BLaER1 (cell line): ENCODE measurements around the gene TSPAN9.

Source experiments
- H3K27ac ChIP-seq: shearing (Covaris generic); formaldehyde crosslinking; 2 replicates; pipeline ENCODE4 v1.8.1; 2022
- H3K27me3 ChIP-seq: shearing (Covaris generic); formaldehyde crosslinking; 2 replicates; pipeline ENCODE4 v1.8.1; 2022
- H3K36me3 ChIP-seq: shearing (Covaris generic); formaldehyde crosslinking; 2 replicates; pipeline ENCODE4 v1.8.1; 2022
- H3K4me1 ChIP-seq: shearing (Covaris generic); formaldehyde crosslinking; 2 replicates; pipeline ENCODE4 v1.8.1; 2022
- H3K4me2 ChIP-seq: shearing (Covaris generic); formaldehyde crosslinking; 2 replicates; pipeline ENCODE4 v1.8.1; 2022
- H3K4me3 ChIP-seq: shearing (Covaris generic); formaldehyde crosslinking; 2 replicates; pipeline ENCODE4 v1.8.1; 2022
- H3K9ac ChIP-seq: shearing (Covaris generic); formaldehyde crosslinking; 2 replicates; pipeline ENCODE4 v1.8.1; 2022
- H3K9me3 ChIP-seq: shearing (Covaris generic); formaldehyde crosslinking; 2 replicates; pipeline ENCODE4 v1.8.1; 2022
- H4K20me1 ChIP-seq: shearing (Covaris generic); formaldehyde crosslinking; 2 replicates; pipeline ENCODE4 v1.8.1; 2022
- Cebpa-rat ChIP-seq: shearing (Covaris generic); IDR thresholded peaks from 2 replicates; pipeline ENCODE4 v1.8.1; 2022

The TSPAN9 gene

DNA sequence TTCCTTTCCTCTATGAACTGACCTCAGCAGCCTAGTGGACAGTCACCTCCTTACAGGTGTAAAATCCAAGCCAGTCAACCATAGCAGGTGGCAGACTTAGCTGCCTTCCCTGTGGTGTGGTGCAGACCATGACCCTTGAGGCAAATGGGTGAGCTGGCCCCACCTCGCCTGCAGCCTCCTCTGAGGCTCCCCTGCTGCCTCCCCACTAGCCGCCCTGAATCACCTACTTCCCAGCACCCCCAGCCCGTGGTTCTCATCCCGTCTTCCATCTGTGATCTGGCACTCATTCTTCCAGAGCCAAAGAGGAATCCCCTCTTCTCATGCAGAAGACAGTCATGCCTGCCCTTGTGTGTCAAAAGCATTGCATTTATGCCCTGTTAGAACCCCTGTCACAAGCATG is 34.4 kb upstream of the TSPAN9 start:
- peak overlapping the region; percentile 31; the same call in 1 of the 2 replicates for H3K27ac ChIP-seq
- no peaks in the 10 kb centered on the region for H3K9me3 ChIP-seq
- peaks cover 42% of the 10 kb centered on the region for H4K20me1 ChIP-seq
- no peak for TF ChIP-seq Cebpa-rat
- H3K9ac ChIP-seq, result no peak overlapping the region; the same call in 1 of the 2 replicates
- peak overlapping the region; percentile 53 for H3K4me3 ChIP-seq
- H3K4me1 ChIP-seq, result peaks cover 99% of the 10 kb centered on the region
- peak overlapping the region; percentile 96 for H3K4me2 ChIP-seq
- peaks cover 23% of the 10 kb centered on the region for H3K36me3 ChIP-seq
- 0 out of 2 replicates have a peak, but pooled peaks cover 3% of the 10 kb centered on the region for H3K27me3 ChIP-seq

DNA sequence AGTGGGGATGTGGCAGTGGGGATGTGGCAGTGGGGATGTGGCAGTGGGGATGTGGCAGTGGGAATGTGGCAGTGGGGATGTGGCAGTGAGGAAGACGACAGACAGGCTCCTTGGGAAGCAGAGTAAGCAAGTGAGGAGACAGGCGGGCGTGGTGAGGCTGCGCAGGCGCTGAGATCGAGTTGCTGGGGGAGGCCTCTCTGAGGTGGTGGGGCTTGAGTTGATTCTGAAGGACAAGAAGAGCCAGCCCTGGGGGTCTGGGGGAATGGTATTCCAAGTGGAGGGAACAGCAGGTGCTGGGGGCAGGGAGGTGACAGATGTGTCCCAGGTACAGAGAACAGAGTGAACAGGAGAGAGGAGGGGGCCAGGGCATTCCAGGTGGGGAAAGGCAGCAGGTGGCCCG is 33.8 kb upstream of the TSPAN9 start:
- H3K9me3 ChIP-seq, result no peaks in the 10 kb centered on the region
- no peak overlapping the region for H3K9ac ChIP-seq
- peaks cover 99% of the 10 kb centered on the region for H3K4me1 ChIP-seq
- peaks cover 17% of the 10 kb centered on the region for H3K36me3 ChIP-seq
- H4K20me1 ChIP-seq, result peaks cover 36% of the 10 kb centered on the region
- H3K27me3 ChIP-seq, result no peaks in the 10 kb centered on the region
- 0 out of 2 replicates have a peak overlapping the region, but pooled peaks have one; percentile 20 for H3K27ac ChIP-seq
- no peak overlapping the region for H3K4me3 ChIP-seq
- no peak for TF ChIP-seq Cebpa-rat
- H3K4me2 ChIP-seq, result peak overlapping the region; percentile 96

DNA sequence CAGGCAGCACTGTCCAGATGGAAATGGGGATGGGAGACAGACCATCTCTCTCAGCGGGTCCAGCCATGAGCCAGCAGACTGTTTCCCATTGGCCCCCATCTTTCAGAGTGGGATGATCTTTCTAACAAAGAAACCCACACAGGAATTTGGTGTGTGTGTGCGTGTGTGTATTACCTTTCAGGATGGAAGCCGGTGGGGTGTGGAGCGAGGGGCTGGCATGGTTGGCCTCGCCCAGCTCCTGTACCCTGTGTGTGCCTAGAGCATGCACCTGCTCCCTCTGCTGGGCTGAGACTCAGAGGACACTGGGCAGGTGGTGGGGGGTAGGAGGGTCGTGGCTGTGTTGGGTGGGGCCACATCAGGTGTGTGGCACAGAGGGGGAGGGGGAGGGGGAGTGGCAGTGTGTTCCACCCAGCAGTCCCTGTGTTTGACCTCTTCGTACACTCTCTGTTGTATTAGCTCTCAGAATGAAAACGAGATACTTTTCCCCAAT is 33.0 kb upstream of the TSPAN9 start:
- no peaks in the 10 kb centered on the region for H3K9me3 ChIP-seq
- no peak for TF ChIP-seq Cebpa-rat
- no peak overlapping the region for H3K9ac ChIP-seq
- 0 out of 2 replicates have a peak overlapping the region, but pooled peaks have one; percentile 20 for H3K27ac ChIP-seq
- H4K20me1 ChIP-seq, result peaks cover 28% of the 10 kb centered on the region
- H3K4me1 ChIP-seq, result peaks cover 99% of the 10 kb centered on the region
- peaks cover 15% of the 10 kb centered on the region for H3K36me3 ChIP-seq
- no peaks in the 10 kb centered on the region for H3K27me3 ChIP-seq
- peak overlapping the region; percentile 96 for H3K4me2 ChIP-seq
- H3K4me3 ChIP-seq, result no peak overlapping the region

DNA sequence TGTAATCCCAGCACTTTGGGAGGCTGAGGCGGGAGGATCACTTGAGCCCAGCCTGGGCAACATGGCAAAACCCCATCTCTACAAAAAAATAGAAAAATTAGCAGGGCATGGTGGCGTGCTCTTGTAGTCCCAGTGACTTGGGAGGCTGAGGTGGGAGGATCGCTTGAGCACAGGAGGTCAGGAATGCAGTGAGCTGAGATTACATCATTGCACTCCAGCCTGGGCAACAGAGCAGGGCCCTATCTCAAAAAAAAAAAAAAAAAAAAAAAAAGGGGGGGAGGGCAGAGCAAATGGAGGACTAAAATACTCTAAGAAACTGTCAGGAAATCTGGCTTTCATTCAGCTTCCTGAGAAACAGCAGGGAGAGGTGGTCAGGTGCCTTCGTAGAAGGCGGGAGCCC is 31.7 kb upstream of the TSPAN9 start:
- no peak overlapping the region; the same call in 1 of the 2 replicates for H3K27ac ChIP-seq
- peaks cover 99% of the 10 kb centered on the region for H3K4me1 ChIP-seq
- no peaks in the 10 kb centered on the region for H3K9me3 ChIP-seq
- TF ChIP-seq Cebpa-rat, result no peak
- no peak overlapping the region for H3K4me3 ChIP-seq
- H3K9ac ChIP-seq, result no peak overlapping the region
- H3K4me2 ChIP-seq, result peak overlapping the region; percentile 96
- H4K20me1 ChIP-seq, result peaks cover 15% of the 10 kb centered on the region
- H3K27me3 ChIP-seq, result no peaks in the 10 kb centered on the region
- peaks cover 8% of the 10 kb centered on the region for H3K36me3 ChIP-seq

DNA sequence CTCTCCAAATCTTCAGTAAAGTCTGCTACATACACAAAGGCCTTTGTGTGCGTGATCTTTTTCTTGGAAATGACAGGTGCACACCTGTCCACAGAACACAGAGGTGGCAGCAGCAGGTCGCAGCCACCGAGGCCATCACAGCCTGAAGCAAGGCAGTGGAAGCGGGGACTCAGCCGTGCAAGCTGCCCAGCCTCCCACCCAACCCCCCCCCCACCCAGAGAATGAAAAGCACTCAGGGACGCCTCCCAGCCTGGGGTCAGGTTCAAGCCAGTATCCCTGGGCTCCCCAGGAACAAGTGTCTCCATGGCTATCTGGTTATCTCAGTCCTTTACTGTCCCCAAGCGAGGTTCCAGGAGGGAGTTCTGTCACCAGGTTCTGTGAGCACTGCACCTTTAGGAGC is 31.2 kb upstream of the TSPAN9 start:
- peaks cover 3% of the 10 kb centered on the region for H3K36me3 ChIP-seq
- no peak overlapping the region for H3K4me3 ChIP-seq
- H3K4me2 ChIP-seq, result peak overlapping the region; percentile 96
- peaks cover 99% of the 10 kb centered on the region for H3K4me1 ChIP-seq
- H4K20me1 ChIP-seq, result peaks cover 10% of the 10 kb centered on the region
- TF ChIP-seq Cebpa-rat, result no peak
- H3K27me3 ChIP-seq, result no peaks in the 10 kb centered on the region
- H3K9me3 ChIP-seq, result no peaks in the 10 kb centered on the region
- no peak overlapping the region for H3K27ac ChIP-seq
- H3K9ac ChIP-seq, result no peak overlapping the region

DNA sequence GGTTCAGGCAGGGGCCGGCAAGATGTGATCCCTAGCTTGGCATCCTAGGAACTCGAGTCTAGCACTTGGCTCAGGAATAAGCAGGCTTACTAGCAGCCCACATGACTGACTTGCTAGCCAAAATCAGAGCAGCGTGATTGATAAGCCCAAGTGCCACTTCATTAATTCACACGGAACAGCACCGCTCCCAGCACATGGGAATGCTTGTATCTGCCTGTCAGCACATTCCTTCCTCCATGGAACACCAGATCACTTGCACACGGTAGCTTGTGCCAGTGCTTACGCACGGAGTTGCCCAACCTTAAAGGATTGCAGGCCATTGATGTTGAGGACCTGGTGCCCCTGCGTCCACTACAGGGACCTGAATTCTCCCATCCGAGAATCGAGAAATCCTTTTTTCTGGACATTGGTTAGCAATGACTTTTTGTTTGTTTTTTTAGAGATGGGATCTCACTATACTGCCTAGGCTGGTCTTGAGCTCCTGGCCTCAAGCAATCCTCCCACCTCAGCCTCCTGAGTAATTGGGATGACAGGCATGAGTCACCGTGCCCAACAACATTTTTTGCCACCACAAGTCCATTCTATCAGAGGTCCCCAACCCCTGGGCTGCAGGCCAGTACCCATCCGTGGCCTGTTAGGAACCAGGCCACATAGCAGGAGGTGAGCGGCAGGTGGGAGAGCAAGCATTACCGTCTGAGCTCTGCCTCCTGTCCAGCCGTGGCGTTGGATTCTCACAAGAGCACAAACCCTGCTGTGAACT is 30.6 kb upstream of the TSPAN9 start:
- Histone ChIP-seq H3K4me3 (no peak overlapping the region), H3K9me3 (no peaks in the 10 kb centered on the region), H3K27me3 (no peaks in the 10 kb centered on the region), H3K9ac (no peak overlapping the region), H3K27ac (no peak overlapping the region), H3K36me3 (no peaks in the 10 kb centered on the region), H3K4me2 (peak overlapping the region; percentile 79), H3K4me1 (peaks cover 99% of the 10 kb centered on the region), H4K20me1 (peaks cover 6% of the 10 kb centered on the region)
- no peak for TF ChIP-seq Cebpa-rat

DNA sequence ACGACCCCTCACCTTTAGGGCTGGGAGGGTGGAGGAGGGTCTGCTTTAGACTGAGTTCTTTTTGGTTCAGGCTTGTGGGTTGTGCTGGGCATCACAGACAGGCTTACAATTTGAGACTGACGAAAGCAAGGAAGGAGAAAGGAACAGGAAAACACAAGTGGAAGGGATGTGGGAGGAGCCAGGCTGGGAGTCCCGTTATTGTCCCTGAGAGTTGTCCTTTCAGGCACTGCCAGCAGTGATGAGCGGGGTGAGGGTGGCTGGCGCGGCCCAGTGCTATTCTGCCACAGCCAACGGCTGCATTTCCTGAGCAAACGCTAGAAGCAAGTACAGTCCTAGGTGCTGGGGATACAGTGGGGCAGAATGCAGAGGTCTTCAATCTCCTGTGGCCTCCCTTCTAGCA is 29.2 kb upstream of the TSPAN9 start:
- Histone ChIP-seq H4K20me1 (no peaks in the 10 kb centered on the region), H3K27ac (0 out of 2 replicates have a peak overlapping the region, but pooled peaks have one; percentile 21), H3K4me1 (peaks cover 89% of the 10 kb centered on the region), H3K9ac (no peak overlapping the region), H3K27me3 (no peaks in the 10 kb centered on the region), H3K36me3 (no peaks in the 10 kb centered on the region), H3K4me3 (no peak overlapping the region), H3K4me2 (peak overlapping the region; percentile 79), H3K9me3 (no peaks in the 10 kb centered on the region)
- no peak for TF ChIP-seq Cebpa-rat

DNA sequence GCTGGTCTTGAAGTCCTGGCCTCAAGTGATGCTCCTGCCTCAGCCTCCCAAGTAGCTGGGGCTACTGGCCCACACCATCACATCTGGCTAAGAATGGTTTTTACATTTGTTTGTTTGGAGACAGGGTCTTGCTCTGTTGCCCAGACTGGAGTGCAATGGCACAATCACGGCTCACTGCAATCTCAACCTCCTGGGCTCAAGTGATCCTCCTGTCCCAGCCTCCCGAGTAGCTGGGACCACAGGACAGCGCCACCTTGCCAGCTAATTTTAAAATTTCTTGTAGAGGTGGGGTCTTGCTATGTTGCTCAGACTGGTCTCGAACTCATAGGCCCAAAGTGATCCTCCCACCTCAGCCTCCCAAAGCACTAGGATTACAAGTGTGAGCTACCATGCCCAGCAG is 28.6 kb upstream of the TSPAN9 start:
- H3K27me3 ChIP-seq, result no peaks in the 10 kb centered on the region
- H3K9me3 ChIP-seq, result no peaks in the 10 kb centered on the region
- no peak for TF ChIP-seq Cebpa-rat

DNA sequence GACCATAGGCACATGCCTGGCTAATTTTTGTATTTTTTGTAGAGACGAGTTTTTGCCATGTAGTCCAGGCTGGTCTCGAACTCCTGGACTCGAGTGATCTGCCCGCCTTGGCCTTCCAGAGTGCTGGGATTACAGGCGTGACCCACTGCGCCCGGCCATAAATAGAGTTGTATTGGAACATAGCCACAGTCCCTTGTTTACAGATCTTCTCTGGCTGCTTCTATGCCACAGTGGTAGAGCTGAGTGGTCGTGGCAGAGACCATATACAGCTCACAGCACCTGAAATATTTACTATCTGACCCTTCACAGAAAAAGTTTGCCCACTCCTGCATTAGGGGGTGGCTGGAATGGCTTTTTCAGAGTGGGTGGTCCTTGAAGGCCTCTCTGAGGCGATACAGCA is 28.0 kb upstream of the TSPAN9 start:
- H3K27me3 ChIP-seq, result no peaks in the 10 kb centered on the region
- H3K4me1 ChIP-seq, result peaks cover 76% of the 10 kb centered on the region
- no peaks in the 10 kb centered on the region for H3K36me3 ChIP-seq
- peak overlapping the region; percentile 49; the same call in 1 of the 2 replicates for H3K9ac ChIP-seq
- no peaks in the 10 kb centered on the region for H3K9me3 ChIP-seq
- no peak for TF ChIP-seq Cebpa-rat
- H3K4me3 ChIP-seq, result peak overlapping the region; percentile 24; the same call in 1 of the 2 replicates
- peak overlapping the region; percentile 74 for H3K27ac ChIP-seq
- peak overlapping the region; percentile 79 for H3K4me2 ChIP-seq
- no peaks in the 10 kb centered on the region for H4K20me1 ChIP-seq

More for the DNA sequence above, 28.6 kb upstream of the TSPAN9 start:
- Histone ChIP-seq H4K20me1 (no peaks in the 10 kb centered on the region), H3K4me2 (peak overlapping the region; percentile 79), H3K4me1 (peaks cover 83% of the 10 kb centered on the region), H3K4me3 (no peak overlapping the region), H3K9ac (no peak overlapping the region), H3K27ac (peak overlapping the region; percentile 74), H3K36me3 (no peaks in the 10 kb centered on the region)

DNA sequence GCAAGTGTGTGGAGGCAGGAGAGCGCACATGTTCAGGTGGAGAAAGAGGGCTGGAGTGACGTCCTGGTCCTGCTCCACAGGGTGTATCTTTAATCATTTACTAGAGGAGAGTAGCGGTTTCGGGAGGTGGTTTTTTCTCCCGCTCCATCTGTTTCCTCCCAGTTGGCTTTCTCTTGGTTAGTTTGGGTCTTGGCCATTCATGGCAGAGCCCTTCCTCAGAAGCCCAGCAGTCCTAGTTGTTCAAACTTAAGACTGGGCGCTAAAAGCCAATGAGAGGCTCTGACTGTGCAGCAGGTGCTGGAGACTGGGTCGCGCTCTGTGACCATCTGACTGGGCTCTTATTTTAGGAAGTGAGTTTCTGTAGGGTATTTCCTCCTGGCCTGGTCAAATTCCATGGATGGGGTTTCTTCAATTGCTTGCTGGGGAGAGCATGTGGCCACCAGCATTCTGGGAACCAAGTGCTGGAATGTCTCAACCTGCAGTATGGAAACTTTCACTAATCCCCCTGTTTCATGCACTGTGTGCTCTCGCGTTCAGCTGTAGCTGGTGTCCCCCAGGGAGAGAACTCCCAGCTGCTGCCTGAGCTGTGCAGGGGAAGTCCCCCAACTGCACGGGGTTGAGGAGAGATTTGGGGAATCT is 27.4 kb upstream of the TSPAN9 start:
- H3K36me3 ChIP-seq, result no peaks in the 10 kb centered on the region
- peak overlapping the region; percentile 24; the same call in 1 of the 2 replicates for H3K4me3 ChIP-seq
- no peaks in the 10 kb centered on the region for H3K27me3 ChIP-seq
- peak overlapping the region; percentile 49; the same call in 1 of the 2 replicates for H3K9ac ChIP-seq
- no peaks in the 10 kb centered on the region for H4K20me1 ChIP-seq
- no peaks in the 10 kb centered on the region for H3K9me3 ChIP-seq
- H3K27ac ChIP-seq, result peak overlapping the region; percentile 74
- no peak for TF ChIP-seq Cebpa-rat
- H3K4me1 ChIP-seq, result peaks cover 71% of the 10 kb centered on the region
- peak overlapping the region; percentile 79 for H3K4me2 ChIP-seq
